Left hindlimb (tissue), 1 donor: ENCODE results near the gene ORMDL3.
"Not testable (repeated sequence)": the region's sequence is repeated elsewhere in the genome, so short reads cannot be mapped to it uniquely, and the experiment has no call there.

Experiments used
- DNase-seq: peaks from one replicate; pipeline ENCODE4 v3.0.0-alpha.2; 2018

ORMDL3 gene

GRCh38 chr17:39923836-39924690, 3.3 kb downstream of the ORMDL3 start:
- DNase-seq: no peak

GRCh38 chr17:39923230-39923629, 4.2 kb downstream of the ORMDL3 start:
- no peak for DNase-seq

- no peak for DNase-seq
Measured at GRCh38 chr17:39922006-39922405, 5.4 kb downstream of the ORMDL3 start.

GRCh38 chr17:39921323-39921722, 6.1 kb downstream of the ORMDL3 start:
- DNase-seq: no peak

- no peak for DNase-seq
Measured at GRCh38 chr17:39920218-39921210, 6.9 kb downstream of the ORMDL3 start.

GRCh38 chr17:39919087-39919683, 8.2 kb downstream of the ORMDL3 start:
- no peak for DNase-seq

- DNase-seq: no peak
Measured at GRCh38 chr17:39916918-39917317, 10.5 kb downstream of the ORMDL3 start.

GRCh38 chr17:39915559-39915958, 11.8 kb downstream of the ORMDL3 start:
- DNase-seq: no peak

GRCh38 chr17:39913989-39914388, 13.4 kb downstream of the ORMDL3 start:
- DNase-seq: no peak

- no peak for DNase-seq
Measured at GRCh38 chr17:39908789-39909352, 18.5 kb downstream of the ORMDL3 start.

- no peak for DNase-seq
Measured at GRCh38 chr17:39904990-39905288, 22.5 kb downstream of the ORMDL3 start.

- DNase-seq: no peak
Measured at GRCh38 chr17:39903158-39903884, 24.1 kb downstream of the ORMDL3 start.

- not testable (repeated sequence) for DNase-seq
Measured at GRCh38 chr17:39902027-39902426, 25.4 kb downstream of the ORMDL3 start.

- DNase-seq: no peak
Measured at GRCh38 chr17:39899215-39899614, 28.2 kb downstream of the ORMDL3 start.

GRCh38 chr17:39898088-39898487, 29.3 kb downstream of the ORMDL3 start:
- DNase-seq: no peak

GRCh38 chr17:39894681-39895376, 32.6 kb downstream of the ORMDL3 start:
- DNase-seq: no peak

GRCh38 chr17:39889200-39889599, 38.2 kb downstream of the ORMDL3 start:
- no peak for DNase-seq

GRCh38 chr17:39887078-39887477, 40.3 kb downstream of the ORMDL3 start:
- no peak for DNase-seq

- DNase-seq: not testable (repeated sequence)
Measured at GRCh38 chr17:39886102-39886501, 41.3 kb downstream of the ORMDL3 start.

GRCh38 chr17:39872751-39873150, 54.6 kb downstream of the ORMDL3 start:
- no peak for DNase-seq

GRCh38 chr17:39871801-39872200, 55.6 kb downstream of the ORMDL3 start:
- no peak for DNase-seq
